Hepatocyte (in vitro differentiated cells): ENCODE measurements around the gene AUTS2. TPM values are rescaled to one million over a fixed set of nuclear protein-coding genes. Genes with fewer than 3 reads are reported as not detected.

Experiments used
- DNase-seq: peaks from one replicate; pipeline ENCODE4 v3.0.0-alpha.2; 2016; ENCODE audit warnings: low spot score
- H2AFZ ChIP-seq: fragments of 200-600 bp; sonication (generic); 2 replicates; pipeline ENCODE4 v1.6.0; 2016; ENCODE audit warnings: antibody characterized with exemption, mild to moderate bottlenecking
- H3K27ac ChIP-seq: fragments of 200-600 bp; sonication (generic); 2 replicates; pipeline ENCODE4 v1.5.1; 2016; ENCODE audit warnings: mild to moderate bottlenecking
- H3K27me3 ChIP-seq: fragments of 200-600 bp; sonication (generic); 2 replicates; pipeline ENCODE4 v1.6.1; 2016
- H3K36me3 ChIP-seq: fragments of 200-600 bp; sonication (generic); replicated peaks from 2 replicates; pipeline ENCODE4 v1.5.1; 2016; ENCODE audit warnings: low read depth; ENCODE audit not compliant: insufficient read depth
- H3K4me1 ChIP-seq: fragments of 200-600 bp; sonication (generic); 2 replicates; pipeline ENCODE4 v1.5.1; 2016; ENCODE audit warnings: mild to moderate bottlenecking, moderate library complexity; ENCODE audit not compliant: insufficient read depth
- H3K4me2 ChIP-seq: fragments of 200-600 bp; sonication (generic); 2 replicates; pipeline ENCODE4 v1.6.0; 2016
- H3K4me3 ChIP-seq: fragments of 200-600 bp; sonication (generic); 2 replicates; pipeline ENCODE4 v1.5.1; 2016; ENCODE audit warnings: mild to moderate bottlenecking
- H3K79me2 ChIP-seq: fragments of 200-600 bp; sonication (generic); 2 replicates; pipeline ENCODE4 v1.6.0; 2017; ENCODE audit warnings: mild to moderate bottlenecking
- H3K9me2 ChIP-seq: fragments of 200-600 bp; sonication (generic); replicated peaks from 2 replicates; pipeline ENCODE4 v1.6.0; 2017; ENCODE audit warnings: mild to moderate bottlenecking; ENCODE audit not compliant: insufficient read depth
- H3K9me3 ChIP-seq: fragments of 200-600 bp; sonication (generic); 2 replicates; pipeline ENCODE4 v1.5.1; 2016; ENCODE audit warnings: low read depth, mild to moderate bottlenecking
- H4K20me1 ChIP-seq: fragments of 200-600 bp; sonication (generic); 2 replicates; pipeline ENCODE4 v1.6.0; 2016; ENCODE audit warnings: mild to moderate bottlenecking; ENCODE audit not compliant: insufficient read depth, poor library complexity, severe bottlenecking
- CTCF ChIP-seq: fragments of 200-600 bp; sonication (generic); IDR thresholded peaks from 2 replicates; pipeline ENCODE4 v1.5.1; 2016; ENCODE audit warnings: antibody characterized with exemption, mild to moderate bottlenecking; ENCODE audit not compliant: poor library complexity
- EZH2 ChIP-seq: fragments of 200-600 bp; sonication (generic); IDR thresholded peaks from 2 replicates; pipeline ENCODE4 v1.6.1; 2016; ENCODE audit warnings: antibody characterized with exemption, mild to moderate bottlenecking, borderline replicate concordance
- EZH2phosphoT487 ChIP-seq: fragments of 200-600 bp; sonication (generic); IDR thresholded peaks from one replicate; pipeline ENCODE4 v1.6.1; 2018; ENCODE audit warnings: antibody characterized with exemption, mild to moderate bottlenecking, low read depth, moderate library complexity; ENCODE audit not compliant: unreplicated experiment, severe bottlenecking
- WGBS: methylation state at CpG from one replicate; pipeline ENCODE4 v1.1.6; 2016; ENCODE audit warnings: low lambda C conversion rate; ENCODE audit errors: missing lambda C conversion rate; 5-methylcytosine and 5-hydroxymethylcytosine counted together
- polyA plus RNA-seq: library from polyadenylated mRNA; unstranded; fragments of >200 nt; fragmentation: Nextera tagmentation; extraction: Ambion mirVana; gene quantifications from 2 replicates; pipeline ENCODE4 v1.2.1, GENCODE V29; 2016
- total RNA-seq: library from RNA; depleted of rRNA; stranded (reverse); fragments of >200 nt; gene quantifications from 2 replicates; pipeline ENCODE4 v1.2.3, GENCODE V29; 2014

The AUTS2 gene
- total and polyA plus RNA-seq, 2 experiments from 2014 or later: 34.4 to 40.9 TPM

GRCh38 chr7:69762821-69763352 lies 164.6 kb downstream of the AUTS2 start:
- Histone ChIP-seq H3K4me2 (no peak overlapping the region), H3K79me2 (peaks cover 31% of the 10 kb centered on the region), H3K27me3 (no peaks in the 10 kb centered on the region), H3K9me2 (no peaks in the 10 kb centered on the region), H3K4me1 (peaks cover 10% of the 10 kb centered on the region), H3K9me3 (no peaks in the 10 kb centered on the region), H2AFZ (no peak overlapping the region), H3K36me3 (no peaks in the 10 kb centered on the region), H3K27ac (no peak overlapping the region), H3K4me3 (no peak overlapping the region), H4K20me1 (peaks cover 21% of the 10 kb centered on the region)
- 94% methylated on average over 3 of the region's 3 CpGs for WGBS
- no peak for DNase-seq
- TF ChIP-seq EZH2 (no peak), EZH2phosphoT487 (no peak), CTCF (no peak)

GRCh38 chr7:69763513-69763912 lies 165.2 kb downstream of the AUTS2 start:
- Histone ChIP-seq H3K4me3 (no peak overlapping the region), H3K4me2 (no peak overlapping the region), H2AFZ (no peak overlapping the region), H3K79me2 (peaks cover 31% of the 10 kb centered on the region), H4K20me1 (peaks cover 18% of the 10 kb centered on the region), H3K9me2 (no peaks in the 10 kb centered on the region), H3K4me1 (peaks cover 4% of the 10 kb centered on the region), H3K36me3 (no peaks in the 10 kb centered on the region), H3K27me3 (no peaks in the 10 kb centered on the region), H3K9me3 (no peaks in the 10 kb centered on the region), H3K27ac (no peak overlapping the region)
- TF ChIP-seq CTCF (no peak), EZH2 (no peak), EZH2phosphoT487 (no peak)
- WGBS: 64% methylated on average over 3 of the region's 3 CpGs
- DNase-seq: no peak

GRCh38 chr7:69764147-69764546 lies 165.9 kb downstream of the AUTS2 start:
- H3K9me2 ChIP-seq: no peaks in the 10 kb centered on the region
- no peak for DNase-seq
- WGBS: 87% methylated on average over 4 of the region's 4 CpGs
- peaks cover 14% of the 10 kb centered on the region for H4K20me1 ChIP-seq
- H3K79me2 ChIP-seq: peaks cover 27% of the 10 kb centered on the region
- no peak overlapping the region for H3K4me2 ChIP-seq
- H3K36me3 ChIP-seq: no peaks in the 10 kb centered on the region
- peaks cover 3% of the 10 kb centered on the region for H3K4me1 ChIP-seq
- no peak overlapping the region for H3K4me3 ChIP-seq
- H2AFZ ChIP-seq: no peak overlapping the region
- no peak for TF ChIP-seq EZH2
- TF ChIP-seq CTCF: no peak
- no peak for TF ChIP-seq EZH2phosphoT487
- no peaks in the 10 kb centered on the region for H3K27me3 ChIP-seq
- H3K27ac ChIP-seq: no peak overlapping the region
- no peaks in the 10 kb centered on the region for H3K9me3 ChIP-seq

GRCh38 chr7:69764681-69765080 lies 166.4 kb downstream of the AUTS2 start:
- Histone ChIP-seq H3K4me2 (no peak overlapping the region), H3K36me3 (no peaks in the 10 kb centered on the region), H3K9me2 (no peaks in the 10 kb centered on the region), H3K4me3 (no peak overlapping the region), H3K79me2 (peaks cover 30% of the 10 kb centered on the region), H3K27me3 (no peaks in the 10 kb centered on the region), H2AFZ (no peak overlapping the region), H3K27ac (no peak overlapping the region), H3K9me3 (no peaks in the 10 kb centered on the region), H3K4me1 (peaks cover 3% of the 10 kb centered on the region), H4K20me1 (peaks cover 14% of the 10 kb centered on the region)
- WGBS: 61% methylated on average over 2 of the region's 2 CpGs
- no peak for TF ChIP-seq EZH2
- TF ChIP-seq CTCF: no peak
- TF ChIP-seq EZH2phosphoT487: no peak
- DNase-seq: no peak
